Skeletal muscle tissue (tissue), 4 donors: Measurements from ENCODE around the gene DCTN2. TPM values are rescaled to one million over a fixed set of nuclear protein-coding genes. Genes with fewer than 3 reads are reported as not detected.

Experiments used
- H3K27ac ChIP-seq: one replicate; pipeline ENCODE4 v1.7.0; 2013; ENCODE audit warnings: mild to moderate bottlenecking, low read depth, low read length, inconsistent platforms
- H3K27me3 ChIP-seq, 3 donors: one replicate each; pipeline ENCODE4 v1.7.0; 2013; ENCODE audit warnings: low read length in 3 of 3; ENCODE audit not compliant: control insufficient read depth in 3 of 3, insufficient read depth in 3 of 3
- H3K36me3 ChIP-seq, 3 donors: one replicate each; pipeline ENCODE4 v1.7.0; 2013; ENCODE audit warnings: low read length in 3 of 3; ENCODE audit not compliant: control insufficient read depth in 3 of 3, insufficient read depth in 3 of 3
- H3K4me1 ChIP-seq, 3 donors: one replicate each; pipeline ENCODE4 v1.7.0; 2013; ENCODE audit warnings: low read length in 3 of 3, mild to moderate bottlenecking in 3 of 3; ENCODE audit not compliant: control insufficient read depth in 3 of 3, insufficient read depth in 3 of 3
- H3K4me3 ChIP-seq, 3 donors: one replicate each; pipeline ENCODE4 v1.7.0; 2013; ENCODE audit warnings: low read length in 3 of 3
- H3K9ac ChIP-seq, 3 donors: one replicate each; pipeline ENCODE4 v1.7.0; 2013; ENCODE audit warnings: low read length in 3 of 3, mild to moderate bottlenecking in 3 of 3, moderate library complexity in 2 of 3, low read depth in 1 of 3
- H3K9me3 ChIP-seq, 3 donors: one replicate each; pipeline ENCODE4 v1.7.0; 2013; ENCODE audit warnings: low read length in 3 of 3; ENCODE audit not compliant: control insufficient read depth in 3 of 3
- total RNA-seq: library from RNA; depleted of rRNA; stranded (reverse); fragments of >200 nt; gene quantifications from one replicate; pipeline ENCODE4 v1.2.3, GENCODE V29; 2014
- donor health status: Osteomylitis.

DCTN2 gene
- total RNA-seq, 1 donor from 2014 or later = 79.9 TPM

DNA sequence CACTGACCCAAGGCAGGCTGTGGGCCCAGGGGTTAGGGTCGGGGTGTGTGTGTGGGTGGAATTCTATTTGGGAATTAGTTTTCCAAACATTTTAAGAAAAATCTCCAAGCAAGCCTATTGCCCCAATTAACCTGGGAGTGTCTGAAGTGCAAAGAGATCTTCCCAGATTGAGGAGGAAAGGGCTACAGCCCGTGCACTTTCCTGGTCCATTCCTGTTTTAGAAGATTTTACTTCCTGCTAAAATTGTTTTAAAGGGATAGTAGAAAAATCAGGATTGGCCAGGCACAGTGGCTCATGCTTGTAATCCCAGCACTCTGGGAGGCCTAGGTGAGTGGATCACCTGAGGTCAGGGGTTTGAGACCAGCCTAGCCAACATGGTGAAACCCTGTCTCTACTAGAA lies 5.3 kb downstream of the DCTN2 start:
- H3K27ac ChIP-seq = no peak overlapping the region
- H3K9me3 ChIP-seq = no peaks in the 10 kb centered on the region
- H3K4me3 ChIP-seq = no peak overlapping the region
- H3K4me1 ChIP-seq = peaks cover 18 to 21% (median 21%) of the 10 kb centered on the region in 3 donors
- no peaks in the 10 kb centered on the region for H3K27me3 ChIP-seq
- no peak overlapping the region for H3K9ac ChIP-seq
- peaks cover 11 to 33% (median 16%) of the 10 kb centered on the region in 3 donors for H3K36me3 ChIP-seq

GRCh38 chr12:57541001-57541400 lies 6.0 kb downstream of the DCTN2 start:
- no peak overlapping the region for H3K4me3 ChIP-seq
- peaks cover 11 to 33% (median 16%) of the 10 kb centered on the region in 3 donors for H3K36me3 ChIP-seq
- no peaks in the 10 kb centered on the region for H3K27me3 ChIP-seq
- peaks cover 12 to 15% (median 15%) of the 10 kb centered on the region in 3 donors for H3K4me1 ChIP-seq
- no peak overlapping the region for H3K9ac ChIP-seq
- H3K9me3 ChIP-seq = no peaks in the 10 kb centered on the region
- H3K27ac ChIP-seq = no peak overlapping the region

DNA sequence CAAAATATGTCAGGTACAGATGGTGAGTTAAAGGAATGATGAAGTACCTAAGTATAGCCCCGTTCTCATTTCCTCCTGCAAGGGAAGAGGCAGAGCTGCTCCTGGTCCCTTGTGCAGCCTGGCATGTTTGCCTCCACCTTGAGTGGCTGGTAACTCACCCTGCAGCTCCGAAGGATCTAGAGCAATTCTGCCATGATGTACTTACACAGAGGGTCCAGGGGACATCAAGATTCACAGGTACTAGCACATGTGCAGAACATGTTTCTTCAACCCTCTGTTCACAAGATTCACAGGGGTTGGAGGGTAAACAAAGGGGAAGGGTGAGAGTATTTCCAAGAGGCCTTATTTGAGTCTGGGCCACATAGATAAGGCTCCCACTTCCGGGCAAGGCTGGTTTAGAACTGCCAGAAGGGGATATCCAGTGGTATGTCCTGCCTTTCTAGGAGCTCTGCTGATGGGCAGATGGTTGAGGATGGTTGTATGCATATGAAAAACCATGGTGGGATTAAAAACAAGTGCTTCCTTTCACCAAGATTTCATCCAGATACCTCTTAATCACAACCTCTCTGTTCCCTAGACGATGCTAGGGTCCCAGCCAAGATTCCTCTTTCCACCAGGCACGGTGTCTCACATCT lies 7.7 kb downstream of the DCTN2 start:
- Histone ChIP-seq H3K4me1 (peaks cover 0 to 5% (median 4%) of the 10 kb centered on the region in 3 donors), H3K27ac (no peak overlapping the region), H3K9me3 (no peaks in the 10 kb centered on the region), H3K27me3 (no peaks in the 10 kb centered on the region), H3K9ac (no peak overlapping the region), H3K36me3 (peaks cover 20 to 47% (median 31%) of the 10 kb centered on the region in 3 donors), H3K4me3 (no peak overlapping the region)

DNA sequence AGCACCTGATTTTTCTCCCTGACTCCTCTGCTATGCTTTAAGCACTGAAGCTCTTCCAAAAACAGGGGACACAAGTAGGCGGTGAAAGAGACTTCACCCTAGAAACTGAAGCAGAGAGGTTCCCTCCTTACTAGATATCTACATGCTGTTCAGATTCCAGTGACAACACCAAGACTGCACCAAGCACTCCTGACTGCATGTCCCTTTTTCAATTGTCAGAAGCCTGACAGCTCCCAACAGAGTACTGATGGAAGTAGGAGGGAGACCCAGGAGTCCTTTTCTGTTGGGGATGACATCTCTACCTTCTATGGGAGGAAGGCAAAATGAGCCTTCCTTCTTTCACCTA lies 10.4 kb downstream of the DCTN2 start:
- Histone ChIP-seq H3K27ac (no peak overlapping the region), H3K9me3 (no peaks in the 10 kb centered on the region)

GRCh38 chr12:57535764-57536596 lies 11.0 kb downstream of the DCTN2 start:
- Histone ChIP-seq H3K9me3 (no peaks in the 10 kb centered on the region), H3K9ac (no peak overlapping the region), H3K27ac (no peak overlapping the region), H3K4me1 (no peaks in the 10 kb centered on the region), H3K27me3 (no peaks in the 10 kb centered on the region), H3K4me3 (no peak overlapping the region), H3K36me3 (peaks cover 42 to 67% (median 52%) of the 10 kb centered on the region in 3 donors)

More for the DNA sequence above, 10.4 kb downstream of the DCTN2 start:
- H3K4me1 ChIP-seq = no peaks in the 10 kb centered on the region
- no peaks in the 10 kb centered on the region for H3K27me3 ChIP-seq
- peaks cover 39 to 67% (median 53%) of the 10 kb centered on the region in 3 donors for H3K36me3 ChIP-seq
- H3K9ac ChIP-seq = no peak overlapping the region
- H3K4me3 ChIP-seq = no peak overlapping the region

- H3K27ac ChIP-seq = no peak overlapping the region
- peaks cover 49 to 67% (median 60%) of the 10 kb centered on the region in 3 donors for H3K36me3 ChIP-seq
- no peaks in the 10 kb centered on the region for H3K4me1 ChIP-seq
- H3K27me3 ChIP-seq = no peaks in the 10 kb centered on the region
- no peak overlapping the region for H3K4me3 ChIP-seq
- H3K9ac ChIP-seq = no peak overlapping the region
- no peaks in the 10 kb centered on the region for H3K9me3 ChIP-seq
Observed at GRCh38 chr12:57534991-57535543, 11.9 kb downstream of the DCTN2 start.

- Histone ChIP-seq H3K4me3 (no peak overlapping the region), H3K9me3 (no peaks in the 10 kb centered on the region), H3K4me1 (no peaks in the 10 kb centered on the region), H3K27me3 (no peaks in the 10 kb centered on the region), H3K36me3 (peaks cover 53 to 71% (median 66%) of the 10 kb centered on the region in 3 donors), H3K9ac (no peak overlapping the region), H3K27ac (no peak overlapping the region)
Observed at GRCh38 chr12:57534250-57534649, 12.7 kb downstream of the DCTN2 start.

GRCh38 chr12:57533108-57533507 lies 13.9 kb downstream of the DCTN2 start:
- Histone ChIP-seq H3K9ac (no peak overlapping the region), H3K4me1 (no peaks in the 10 kb centered on the region), H3K4me3 (no peak overlapping the region), H3K27me3 (no peaks in the 10 kb centered on the region), H3K9me3 (no peaks in the 10 kb centered on the region), H3K27ac (no peak overlapping the region), H3K36me3 (peaks cover 57 to 75% (median 70%) of the 10 kb centered on the region in 3 donors)

- Histone ChIP-seq H3K4me3 (no peak overlapping the region), H3K9ac (no peak overlapping the region), H3K36me3 (peaks cover 63 to 79% (median 74%) of the 10 kb centered on the region in 3 donors), H3K27ac (no peak overlapping the region), H3K4me1 (no peaks in the 10 kb centered on the region), H3K9me3 (no peaks in the 10 kb centered on the region), H3K27me3 (no peaks in the 10 kb centered on the region)
Observed at GRCh38 chr12:57531836-57532235, 15.2 kb downstream of the DCTN2 start.
